IPS-18c (cell line): ENCODE measurements around the gene EIF5A2.

Experiments used
- H3K4me3 ChIP-seq: 2 replicates; pipeline ENCODE4 v1.7.0; 2013; ENCODE audit warnings: low read depth, mild to moderate bottlenecking, low read length, moderate library complexity; ENCODE audit not compliant: insufficient read depth
- H3K9me3 ChIP-seq: one replicate; pipeline ENCODE4 v1.6.1; 2013; ENCODE audit warnings: mild to moderate bottlenecking, low read length, moderate library complexity; ENCODE audit not compliant: control insufficient read depth, insufficient read depth

The EIF5A2 gene

DNA sequence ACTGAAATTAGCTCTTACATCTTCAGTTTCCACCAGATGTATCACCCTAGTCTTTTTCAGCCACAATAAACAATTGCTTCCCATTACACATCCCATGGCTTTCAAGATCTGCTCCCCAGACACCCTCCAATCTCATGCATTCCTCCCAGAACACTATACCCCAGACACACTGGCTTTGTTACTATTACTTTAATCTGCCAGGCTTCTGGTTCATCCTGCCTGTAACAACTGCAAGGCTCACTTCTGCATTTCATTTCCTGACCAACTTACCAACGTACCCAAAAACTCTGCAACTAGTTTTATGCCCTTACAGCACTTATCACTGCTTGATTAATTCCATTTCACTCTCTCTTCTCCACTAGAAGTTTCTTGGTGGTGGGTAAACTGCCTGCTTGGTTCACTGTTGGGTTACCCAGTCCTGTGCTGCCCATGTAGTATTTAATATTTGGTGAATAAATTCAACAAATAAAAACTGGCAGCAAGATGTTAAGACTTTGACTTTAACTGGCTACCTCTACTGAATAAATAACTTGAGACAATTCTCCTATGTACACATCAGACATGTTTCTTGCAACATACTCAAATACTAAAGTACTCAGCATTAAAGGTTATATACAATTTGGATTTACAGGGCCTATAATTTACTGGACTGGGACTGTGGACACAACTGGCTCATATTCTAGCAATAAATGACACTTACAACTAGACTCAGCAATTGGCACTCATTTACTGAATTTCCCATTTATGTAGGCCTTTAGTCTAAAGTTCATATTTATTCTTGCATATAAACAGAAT lies 41.1 kb downstream of the EIF5A2 start:
- no peak overlapping the region for H3K4me3 ChIP-seq
- H3K9me3 ChIP-seq, result no peaks in the 10 kb centered on the region

DNA sequence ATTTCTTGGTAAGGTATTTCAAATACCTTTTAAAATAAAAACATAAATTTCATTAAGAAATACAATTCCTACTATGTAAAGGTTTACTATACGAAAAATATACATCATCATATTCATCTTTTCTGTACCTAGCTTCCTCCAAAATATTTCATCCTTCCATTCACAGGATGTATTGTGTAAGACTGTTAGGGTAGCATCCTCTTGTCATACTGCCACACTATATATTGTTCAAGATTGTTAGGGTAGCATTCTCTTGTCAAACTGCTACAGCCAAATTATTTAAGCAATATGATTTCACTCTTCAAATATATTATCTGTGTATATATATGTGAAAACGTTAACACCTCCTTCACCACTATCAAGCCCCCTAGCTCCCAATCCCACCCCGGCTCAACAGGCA lies 41.9 kb downstream of the EIF5A2 start:
- Histone ChIP-seq H3K9me3 (no peaks in the 10 kb centered on the region), H3K4me3 (no peak overlapping the region)

DNA sequence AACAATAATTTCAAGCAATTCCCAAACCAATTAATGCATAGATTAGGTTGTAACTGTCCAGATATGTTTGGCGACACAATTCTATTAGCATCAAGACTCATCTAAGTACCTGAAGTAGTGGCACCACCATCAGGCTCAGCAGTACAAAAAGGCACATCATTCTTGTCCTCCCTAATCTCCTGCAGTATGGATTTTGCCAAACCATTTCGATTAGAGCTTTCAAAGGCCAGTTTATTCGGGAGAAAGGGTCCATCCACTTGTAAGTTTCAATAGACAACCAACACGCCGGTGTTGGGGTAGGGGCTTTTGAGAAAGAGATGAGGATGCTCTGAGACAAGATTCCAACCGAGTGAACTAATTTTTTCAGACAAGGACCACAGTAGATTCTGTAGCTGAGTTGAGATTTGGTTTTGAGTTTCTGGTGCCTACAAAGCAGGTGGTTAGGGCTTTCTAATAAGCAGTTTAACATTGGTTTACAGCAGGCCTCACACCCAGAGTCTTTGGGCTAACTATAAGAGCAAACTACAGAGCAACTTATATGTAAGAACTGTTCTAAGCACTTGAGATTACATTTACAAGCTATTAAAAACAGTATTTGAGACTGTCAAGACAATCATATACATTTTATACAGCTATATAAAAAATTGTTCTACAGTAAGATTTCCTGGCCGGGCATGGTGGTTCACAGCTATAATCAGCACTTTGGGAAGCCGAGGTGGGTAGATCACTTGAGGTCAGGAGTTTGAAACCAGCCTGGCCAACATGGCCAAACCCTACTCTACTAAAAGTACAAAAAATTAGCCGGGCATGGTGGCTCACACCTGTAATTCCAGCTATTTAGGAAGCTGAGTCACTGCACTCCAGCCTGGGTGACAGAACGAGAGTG lies 43.0 kb downstream of the EIF5A2 start:
- no peak overlapping the region for H3K4me3 ChIP-seq
- no peaks in the 10 kb centered on the region for H3K9me3 ChIP-seq

DNA sequence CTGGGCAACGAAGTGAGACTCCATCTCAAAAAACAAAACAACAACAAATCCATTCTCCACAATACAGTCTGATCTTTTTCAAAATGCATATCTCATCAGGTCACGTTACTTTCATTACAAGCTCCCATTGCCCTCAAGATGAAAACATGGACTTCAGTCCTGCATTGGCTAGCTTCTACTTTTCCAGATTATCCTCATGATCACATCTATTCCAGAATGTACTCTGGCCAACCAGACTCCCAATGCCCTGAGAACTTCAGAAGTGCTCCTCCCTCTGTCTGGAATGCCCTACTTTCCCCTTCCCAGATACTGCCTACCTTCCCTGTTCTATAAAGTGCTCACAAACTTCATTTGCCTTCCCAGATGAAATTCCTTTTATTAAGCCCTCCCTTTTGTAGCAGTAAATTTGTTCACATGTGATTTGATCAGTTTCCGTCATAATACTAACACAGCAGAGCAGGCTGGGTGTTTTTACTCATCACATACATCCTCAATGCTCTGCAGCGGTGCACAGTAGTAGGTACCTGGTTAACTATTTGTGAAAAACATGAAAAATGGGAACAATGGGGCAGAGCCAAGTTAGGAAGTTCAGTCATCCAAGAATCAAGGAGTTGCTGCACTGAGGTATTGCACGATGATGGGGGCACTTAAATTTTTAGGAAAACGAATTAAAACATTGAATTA lies 43.8 kb downstream of the EIF5A2 start:
- Histone ChIP-seq H3K4me3 (no peak overlapping the region), H3K9me3 (no peaks in the 10 kb centered on the region)

DNA sequence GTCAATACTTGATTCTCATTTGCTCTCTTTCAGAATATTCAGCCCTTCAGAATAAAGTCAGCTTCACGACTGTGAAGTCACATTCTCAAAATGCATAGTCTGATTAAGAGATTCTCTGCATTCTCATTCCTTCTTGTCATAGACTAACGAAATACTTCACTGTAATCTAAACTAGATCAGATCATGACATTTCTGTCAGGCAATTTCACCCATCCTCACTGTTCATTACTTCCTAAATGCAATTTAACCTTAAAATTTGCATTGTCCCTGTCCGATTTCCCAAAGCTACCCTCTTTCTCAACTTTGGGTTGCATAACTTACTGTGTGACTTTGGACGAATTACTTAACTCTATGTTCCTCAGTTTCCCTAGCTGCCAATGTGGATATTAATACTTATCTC lies 44.6 kb downstream of the EIF5A2 start:
- no peaks in the 10 kb centered on the region for H3K9me3 ChIP-seq
- no peak overlapping the region for H3K4me3 ChIP-seq

DNA sequence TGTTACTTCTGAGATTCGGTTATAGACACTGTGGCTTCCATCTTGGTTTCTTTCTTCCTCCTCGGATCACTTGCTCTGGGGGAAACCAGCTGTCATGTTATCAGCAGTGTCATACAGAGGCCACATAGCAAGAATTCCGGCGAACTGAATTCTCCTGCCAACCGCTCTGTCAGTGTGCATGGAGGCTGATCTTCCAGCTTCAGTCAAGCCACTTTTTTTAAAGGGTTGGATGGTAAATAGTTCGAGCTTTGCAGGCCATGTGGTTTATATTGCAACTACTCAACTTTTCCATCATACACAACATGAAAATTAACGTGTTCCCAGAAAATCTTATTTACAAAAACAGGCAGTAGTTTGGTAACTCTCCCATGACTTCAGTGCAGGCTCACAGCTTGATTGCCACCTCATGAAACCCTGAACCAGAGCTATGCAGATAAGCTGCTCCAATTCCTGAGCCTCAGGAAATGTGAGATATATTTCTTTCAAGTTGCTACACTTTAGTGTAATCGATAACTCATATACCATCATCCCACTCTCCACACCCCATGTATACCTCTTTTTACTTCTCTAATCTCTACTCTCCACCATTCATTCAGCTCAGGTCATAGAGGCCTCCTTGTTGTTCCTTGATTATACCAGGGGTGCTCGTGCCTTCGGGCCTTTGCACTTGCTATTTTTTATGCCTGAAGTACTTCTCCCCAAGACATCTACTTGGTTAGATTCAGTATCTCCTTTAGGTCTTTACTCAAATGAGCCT lies 45.6 kb downstream of the EIF5A2 start:
- no peaks in the 10 kb centered on the region for H3K9me3 ChIP-seq

DNA sequence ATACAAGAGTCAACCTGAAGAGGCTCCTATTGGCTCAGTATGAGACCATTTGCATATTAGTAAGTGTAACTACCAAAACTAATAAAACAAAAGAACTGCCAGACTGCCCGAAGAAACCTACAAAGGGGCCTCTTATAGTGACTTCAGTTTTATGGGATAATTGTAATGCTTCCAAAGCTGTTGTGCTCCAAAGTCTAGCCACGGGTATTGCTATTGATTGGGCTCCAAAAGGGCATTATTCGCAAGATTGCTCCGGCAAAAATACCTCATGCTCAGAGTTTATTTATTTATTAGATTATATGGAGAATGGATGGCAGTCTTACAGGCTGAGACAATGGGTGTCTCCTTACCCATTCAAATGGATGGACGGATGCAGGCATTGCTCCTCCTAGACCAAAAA lies 49.8 kb downstream of the EIF5A2 start:
- no peaks in the 10 kb centered on the region for H3K9me3 ChIP-seq
- no peak overlapping the region for H3K4me3 ChIP-seq

More for the DNA sequence above, 45.6 kb downstream of the EIF5A2 start:
- H3K4me3 ChIP-seq, result no peak overlapping the region

DNA sequence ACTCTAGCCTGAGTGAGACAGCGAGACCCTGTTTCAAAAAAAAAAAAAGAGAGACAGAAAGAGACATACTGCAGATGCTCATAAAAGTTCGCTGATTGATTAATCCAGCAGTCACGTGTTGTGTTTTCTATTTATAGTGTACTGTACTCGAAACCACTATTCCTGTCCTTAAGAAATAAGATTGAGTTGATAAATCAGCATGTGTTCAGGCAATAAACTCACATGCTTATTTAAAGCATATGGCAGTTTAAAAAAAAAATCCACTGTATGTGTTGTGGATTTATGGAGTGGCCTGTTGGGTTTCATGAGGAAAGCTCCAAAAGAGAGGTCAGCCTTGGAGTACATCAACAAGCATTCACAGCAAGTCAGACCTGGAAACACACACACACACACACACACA lies 56.1 kb downstream of the EIF5A2 start:
- no peak overlapping the region for H3K4me3 ChIP-seq
- H3K9me3 ChIP-seq, result no peaks in the 10 kb centered on the region

DNA sequence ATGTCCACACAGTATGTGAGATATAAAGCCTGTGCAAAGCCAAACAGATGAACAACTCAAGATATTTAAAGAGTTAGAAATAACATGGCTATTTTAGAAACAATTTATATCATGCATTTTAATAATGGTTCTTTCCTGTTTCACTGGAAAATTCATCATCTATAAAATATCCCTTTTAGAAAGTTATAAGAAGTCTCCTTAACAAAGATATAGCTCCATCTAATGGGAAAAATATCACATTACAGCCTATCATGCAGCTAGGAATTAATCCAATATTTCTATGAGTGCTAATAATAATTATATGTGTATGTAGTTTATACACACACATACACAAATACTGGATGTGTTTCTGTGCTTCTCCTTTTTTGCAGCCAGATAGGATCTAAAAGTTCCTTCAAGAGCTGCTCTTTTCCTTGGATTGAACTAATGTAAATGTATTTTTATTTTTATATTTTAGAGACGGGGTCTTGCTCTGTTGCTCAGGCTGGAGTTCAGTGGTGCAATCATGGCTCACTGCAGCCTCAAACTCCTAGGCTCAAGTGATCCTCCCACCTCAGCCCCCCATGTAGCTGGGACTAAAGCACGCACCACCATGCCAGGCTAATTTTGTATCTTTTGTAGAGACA lies 60.0 kb downstream of the EIF5A2 start:
- no peaks in the 10 kb centered on the region for H3K9me3 ChIP-seq
- H3K4me3 ChIP-seq, result no peak overlapping the region

DNA sequence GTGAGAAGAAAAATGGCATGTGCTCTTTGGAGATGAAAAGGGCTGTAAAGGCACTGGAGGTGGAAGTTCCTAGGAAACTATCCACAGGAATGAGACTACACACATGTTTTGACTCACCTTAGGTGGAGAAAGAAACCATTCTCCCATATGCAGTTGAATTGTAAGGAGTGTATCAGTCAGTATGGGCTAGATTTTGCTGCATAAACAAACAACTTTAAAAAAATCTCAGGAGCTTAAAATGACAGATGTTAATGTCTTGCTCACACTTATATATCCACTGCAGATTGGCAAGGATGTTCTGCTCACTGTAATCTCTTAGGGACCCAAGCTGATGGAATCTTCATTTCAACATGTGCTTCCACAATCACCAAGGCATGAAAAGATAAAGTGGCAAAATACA lies 64.1 kb downstream of the EIF5A2 start:
- H3K4me3 ChIP-seq, result no peak overlapping the region
- no peaks in the 10 kb centered on the region for H3K9me3 ChIP-seq

DNA sequence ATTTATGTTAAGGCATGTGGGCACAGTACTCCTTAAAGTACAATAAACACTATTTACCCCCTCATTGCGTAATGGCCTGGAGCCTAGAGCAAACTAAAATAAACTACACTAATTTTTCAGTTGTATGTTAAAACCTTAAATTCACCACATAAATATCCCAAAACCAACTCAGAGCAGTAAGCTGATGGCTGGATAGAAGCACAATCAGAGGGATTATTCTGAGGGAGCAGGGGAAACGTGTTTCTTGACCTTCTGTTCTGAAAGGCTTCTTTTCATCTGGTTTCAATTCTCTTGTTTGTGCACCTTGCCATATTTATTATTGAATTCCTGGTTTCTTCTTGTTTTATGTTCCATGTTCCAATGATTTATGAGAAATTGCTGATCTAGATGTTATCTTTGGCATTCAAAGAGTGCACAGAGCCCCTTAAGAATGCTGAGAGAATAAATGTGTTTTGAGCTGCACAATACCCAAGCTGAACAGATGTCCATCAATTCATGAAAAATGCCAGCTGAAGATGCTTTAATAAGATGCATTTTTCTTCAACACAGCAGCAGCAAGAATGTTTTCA lies 68.1 kb downstream of the EIF5A2 start:
- no peaks in the 10 kb centered on the region for H3K9me3 ChIP-seq
- no peak overlapping the region for H3K4me3 ChIP-seq

DNA sequence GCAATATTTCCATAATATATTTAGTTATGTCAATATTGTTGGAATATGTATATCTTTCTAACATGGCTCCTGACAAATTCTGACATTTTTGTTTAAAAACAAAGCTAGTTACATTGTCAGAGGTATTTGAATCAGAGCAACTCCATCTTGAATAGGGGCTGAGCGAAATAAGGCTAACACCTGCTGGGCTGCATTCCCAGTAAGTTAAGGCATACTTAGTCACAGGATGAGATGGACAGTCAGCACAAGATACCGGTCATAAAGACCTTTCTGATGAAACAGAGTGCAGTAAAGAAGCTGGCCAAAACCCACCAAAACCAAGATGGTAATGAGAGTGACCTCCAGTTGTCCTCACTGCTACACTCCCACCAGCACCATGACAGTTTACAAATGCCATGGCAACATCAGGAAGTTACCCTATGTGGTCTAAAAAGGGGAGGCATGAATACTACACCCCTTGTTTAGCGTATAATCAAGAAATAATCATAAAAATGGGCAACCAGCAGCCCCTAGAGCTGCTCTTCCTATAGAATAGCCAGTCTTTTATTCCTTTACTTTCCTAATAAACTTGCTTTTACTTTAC lies 68.8 kb downstream of the EIF5A2 start:
- no peak overlapping the region for H3K4me3 ChIP-seq
- no peaks in the 10 kb centered on the region for H3K9me3 ChIP-seq
